GM21786 (cell line): ENCODE data around the gene ADAMTS20.
A peak's percentile ranks its signal among the peaks of the same experiment; 100 is the strongest.
"Not testable (repeated sequence)": the region's sequence is repeated elsewhere in the genome, so short reads cannot be mapped to it uniquely, and the experiment has no call there.

Experiments
- ATAC-seq: cut with Tn5 transposase; IDR thresholded peaks from one replicate; pipeline ENCODE4 v1.9.1; 2021; ENCODE audit not compliant: unreplicated experiment

The ADAMTS20 gene

DNA sequence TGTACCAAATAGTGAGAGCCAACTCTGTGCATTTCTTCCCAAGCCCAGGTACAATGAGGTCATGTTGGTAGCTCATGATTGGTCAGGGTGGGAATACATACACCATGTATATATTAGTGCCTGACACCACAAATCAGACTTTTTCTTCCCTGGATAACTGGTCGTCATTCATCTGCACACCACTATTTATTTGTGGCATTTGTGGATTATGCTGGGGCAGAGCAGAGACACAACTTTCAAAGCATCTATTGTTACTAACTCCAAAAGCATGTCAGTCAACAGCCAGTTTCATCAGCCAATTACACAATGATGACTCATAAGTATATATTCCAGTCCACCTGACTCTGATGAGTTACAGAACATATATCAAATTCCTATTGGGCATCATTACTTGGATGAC lies 181.7 kb downstream of the ADAMTS20 start:
- ATAC-seq: no peak

DNA sequence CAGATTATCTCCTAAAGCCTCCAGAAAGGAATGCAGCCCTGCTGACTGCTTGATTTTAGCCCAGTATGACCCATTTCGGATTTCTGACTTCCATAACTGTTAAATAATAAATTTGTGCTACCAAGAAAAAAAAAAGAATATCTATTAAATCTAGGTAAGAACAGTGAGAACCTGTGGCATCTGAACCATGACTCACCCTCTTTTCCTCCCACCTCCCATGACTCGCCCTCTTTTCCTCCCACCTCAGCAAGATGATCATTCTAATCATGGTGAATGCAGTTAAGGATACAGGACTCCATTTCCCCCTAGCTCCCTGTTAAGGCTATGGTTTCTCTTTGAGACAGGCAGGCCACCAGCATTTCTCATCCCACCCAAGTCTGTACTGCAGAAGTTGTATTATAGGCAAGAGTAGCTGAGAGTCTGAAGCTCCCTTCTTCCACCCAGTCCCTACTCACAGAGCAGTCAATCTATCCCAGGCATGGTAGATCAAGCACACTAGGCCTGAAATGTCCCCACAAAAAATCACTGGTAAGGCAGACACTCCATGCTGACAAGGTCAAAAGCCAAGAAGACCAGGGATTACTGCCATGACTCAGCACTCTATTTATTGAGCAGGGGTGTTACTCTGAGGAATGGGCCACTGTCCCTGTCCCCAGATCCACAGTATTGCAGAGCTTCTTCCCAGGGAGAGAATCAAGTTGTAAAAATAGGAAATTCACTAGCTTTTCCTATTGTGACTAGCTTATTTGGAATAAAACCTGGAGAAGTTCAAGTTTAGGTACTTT lies 188.9 kb downstream of the ADAMTS20 start:
- ATAC-seq: no peak

DNA sequence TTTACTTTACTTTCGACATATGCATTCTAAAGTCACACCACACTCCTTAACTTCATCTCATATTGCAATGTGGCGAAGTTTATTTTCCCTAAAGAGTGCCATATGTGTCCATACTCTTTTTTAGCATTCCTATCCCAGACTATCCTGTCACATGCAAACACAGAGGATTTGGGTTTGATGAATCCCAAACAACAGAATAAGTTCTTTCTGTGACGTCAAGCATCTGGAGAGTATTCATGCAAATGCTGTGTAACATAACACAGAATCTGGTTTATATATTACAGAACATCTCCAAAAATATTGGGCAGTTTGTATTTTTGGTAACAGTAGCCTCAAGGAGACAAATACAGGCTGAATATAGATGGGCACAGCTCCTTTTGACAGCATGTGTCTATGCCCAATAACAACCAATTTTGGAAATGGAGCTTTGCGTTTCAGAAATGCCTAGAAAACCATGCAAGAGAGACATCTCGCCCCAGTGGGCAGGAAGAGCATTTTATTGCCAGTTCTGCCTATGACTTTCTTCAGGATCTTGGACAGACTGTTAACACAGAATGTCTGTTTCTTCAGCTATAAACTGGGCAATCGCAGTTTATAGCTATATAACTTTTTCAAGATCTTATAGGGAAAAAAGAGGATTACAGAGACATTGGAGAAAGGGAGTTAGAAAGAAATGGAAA lies 190.8 kb downstream of the ADAMTS20 start:
- ATAC-seq: no peak

DNA sequence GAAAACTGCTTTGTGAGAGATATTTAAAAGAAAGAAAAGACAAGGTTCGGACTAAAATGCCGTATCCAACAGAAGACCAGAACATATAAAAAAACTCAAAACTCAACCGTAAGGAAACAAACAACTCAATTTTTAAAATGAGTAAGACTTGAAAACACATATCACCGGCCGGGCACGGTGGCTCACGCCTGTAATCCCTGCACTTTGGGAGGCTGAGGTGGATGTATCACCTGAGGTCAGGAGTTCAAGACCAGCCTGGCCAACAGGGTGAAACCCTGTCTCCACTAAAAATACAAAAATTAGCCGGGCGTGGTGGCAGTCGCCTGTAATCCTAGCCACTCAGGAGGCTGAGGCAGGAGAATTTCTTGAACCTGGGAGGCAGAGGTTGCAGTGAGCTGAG lies 192.0 kb downstream of the ADAMTS20 start:
- not testable (repeated sequence) for ATAC-seq

DNA sequence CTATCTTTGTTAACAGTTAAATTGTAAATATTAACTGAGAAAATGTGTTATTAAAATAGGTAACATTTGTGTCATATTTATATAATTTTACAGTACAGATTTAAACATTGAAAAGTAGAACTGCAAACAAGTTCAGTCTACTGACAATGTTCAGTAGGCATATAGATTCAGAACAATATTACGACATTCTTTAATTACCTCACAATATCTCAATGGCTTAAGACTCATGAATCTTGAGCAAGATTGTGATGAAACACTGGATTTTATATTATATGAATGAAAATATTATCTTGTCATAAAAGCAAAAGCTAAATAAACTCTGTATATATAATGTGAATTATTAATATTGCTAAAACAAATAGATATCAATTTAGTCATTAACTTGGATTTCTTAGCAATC lies 194.9 kb downstream of the ADAMTS20 start:
- no peak for ATAC-seq

DNA sequence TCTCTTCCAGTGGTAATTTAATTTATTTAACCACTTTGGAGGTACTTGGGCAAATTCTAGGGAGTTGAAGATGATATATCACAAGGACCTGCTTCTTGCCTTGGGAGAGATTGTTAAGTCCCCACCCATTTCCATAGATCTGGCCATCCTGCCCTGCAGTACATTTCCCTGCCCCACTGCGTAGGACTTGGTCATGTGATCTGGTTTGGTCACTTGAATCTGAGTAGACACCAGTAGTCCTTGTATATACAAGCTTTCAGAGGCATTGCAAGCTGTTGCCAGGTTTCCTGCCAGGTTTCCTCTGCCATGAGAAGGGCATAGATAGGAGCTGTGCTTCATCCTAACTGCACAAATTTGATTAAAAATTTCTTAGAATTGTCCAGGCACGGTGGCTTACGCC lies 200.0 kb downstream of the ADAMTS20 start:
- no peak for ATAC-seq

DNA sequence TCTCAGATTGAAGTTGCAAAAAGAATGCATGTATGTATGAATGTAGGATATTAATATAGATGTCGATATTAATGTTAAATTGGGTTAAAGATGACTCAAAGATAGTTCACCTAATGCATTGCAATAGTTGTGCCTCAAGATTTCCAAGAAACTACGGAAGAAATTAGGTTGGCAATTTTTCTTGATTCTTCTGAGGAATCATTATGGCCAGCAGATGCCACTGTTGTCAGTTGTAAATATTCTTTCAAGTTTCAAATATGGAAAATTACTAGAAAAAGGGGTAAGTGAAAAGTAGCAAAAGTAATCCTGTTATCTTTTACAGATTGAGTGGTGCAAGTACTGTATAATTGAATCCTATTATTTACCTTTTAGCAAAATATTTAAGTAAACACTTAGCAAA lies 202.1 kb downstream of the ADAMTS20 start:
- ATAC-seq: no peak

DNA sequence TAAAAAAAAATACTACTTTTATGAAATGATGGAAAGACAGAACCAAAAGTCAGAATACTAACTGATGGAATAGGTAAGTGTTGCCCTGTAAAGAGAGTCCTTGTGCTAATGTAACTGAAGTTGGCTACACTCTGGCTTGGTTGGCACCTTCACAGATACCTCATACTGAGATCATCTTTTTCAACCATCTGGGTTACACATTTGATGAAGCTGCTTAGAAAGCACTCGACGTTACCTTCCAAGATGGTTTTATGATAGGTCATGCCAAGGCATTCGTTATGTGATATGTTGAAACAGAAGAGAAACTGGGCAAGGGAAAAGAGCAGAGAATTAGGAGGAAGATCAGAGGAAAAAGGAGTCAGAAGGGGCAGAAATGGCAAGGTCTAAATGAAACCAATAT lies 203.8 kb downstream of the ADAMTS20 start:
- no peak for ATAC-seq

DNA sequence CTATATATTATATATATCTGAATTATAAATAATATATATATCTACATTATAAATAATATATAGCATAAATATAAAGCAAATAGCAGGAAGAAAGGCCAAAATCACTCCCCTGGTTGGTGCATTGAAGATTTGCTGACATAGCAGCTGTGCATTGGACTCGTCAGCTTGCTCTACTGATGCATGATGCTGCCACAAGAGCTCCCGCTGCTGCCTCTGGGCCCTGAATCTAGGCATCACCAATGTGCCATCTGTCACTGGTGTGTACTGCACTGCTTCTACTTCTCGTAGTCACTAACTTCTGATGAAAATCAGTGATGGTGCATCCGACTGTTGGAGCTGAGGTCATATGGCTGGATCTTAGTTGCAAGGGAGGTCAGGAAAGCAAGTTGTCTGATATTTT lies 205.0 kb downstream of the ADAMTS20 start:
- no peak for ATAC-seq

DNA sequence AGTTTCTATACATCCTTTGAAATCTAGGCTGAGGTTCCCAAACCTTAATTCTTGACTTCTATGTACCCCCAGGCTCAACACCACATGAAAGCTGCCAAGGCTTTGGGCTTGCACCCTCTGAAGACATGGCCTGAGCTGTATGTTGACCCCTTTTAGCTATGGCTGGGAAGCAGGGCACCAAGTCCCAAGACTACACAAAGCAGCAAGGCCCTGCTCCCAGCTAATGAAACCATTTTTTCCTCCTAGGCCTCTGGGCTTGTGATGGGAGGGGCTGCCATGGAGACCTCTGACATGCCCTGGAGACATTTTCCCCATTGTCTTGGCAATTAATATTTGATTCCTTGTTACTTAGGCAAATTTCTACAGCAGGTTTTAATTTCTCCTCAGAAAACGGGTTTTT lies 207.0 kb downstream of the ADAMTS20 start:
- no peak for ATAC-seq

DNA sequence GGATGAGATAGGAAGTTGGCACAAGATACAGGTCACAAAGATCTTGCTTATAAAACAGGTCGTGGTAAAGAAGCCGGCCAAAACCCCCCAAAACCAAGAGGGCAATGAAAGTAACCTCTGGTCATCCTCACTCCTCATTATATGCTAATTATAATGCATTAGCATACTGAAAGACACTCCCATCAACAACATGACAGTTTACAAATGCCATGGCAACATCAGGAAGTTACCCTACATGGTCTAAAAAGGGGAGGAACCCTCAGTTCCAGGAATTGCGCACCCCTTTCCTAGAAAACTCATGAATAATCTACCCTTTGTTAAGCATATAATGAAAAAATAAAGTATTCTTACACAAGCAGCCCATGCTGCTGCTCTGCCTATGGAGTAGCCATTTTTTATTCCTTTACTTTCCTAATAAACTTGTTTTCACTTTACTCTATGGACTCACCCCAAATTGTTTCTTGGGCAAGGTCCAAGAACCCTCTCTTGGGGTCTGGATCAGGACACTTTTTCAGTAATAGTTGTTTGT lies 210.2 kb downstream of the ADAMTS20 start:
- not testable (repeated sequence) for ATAC-seq

DNA sequence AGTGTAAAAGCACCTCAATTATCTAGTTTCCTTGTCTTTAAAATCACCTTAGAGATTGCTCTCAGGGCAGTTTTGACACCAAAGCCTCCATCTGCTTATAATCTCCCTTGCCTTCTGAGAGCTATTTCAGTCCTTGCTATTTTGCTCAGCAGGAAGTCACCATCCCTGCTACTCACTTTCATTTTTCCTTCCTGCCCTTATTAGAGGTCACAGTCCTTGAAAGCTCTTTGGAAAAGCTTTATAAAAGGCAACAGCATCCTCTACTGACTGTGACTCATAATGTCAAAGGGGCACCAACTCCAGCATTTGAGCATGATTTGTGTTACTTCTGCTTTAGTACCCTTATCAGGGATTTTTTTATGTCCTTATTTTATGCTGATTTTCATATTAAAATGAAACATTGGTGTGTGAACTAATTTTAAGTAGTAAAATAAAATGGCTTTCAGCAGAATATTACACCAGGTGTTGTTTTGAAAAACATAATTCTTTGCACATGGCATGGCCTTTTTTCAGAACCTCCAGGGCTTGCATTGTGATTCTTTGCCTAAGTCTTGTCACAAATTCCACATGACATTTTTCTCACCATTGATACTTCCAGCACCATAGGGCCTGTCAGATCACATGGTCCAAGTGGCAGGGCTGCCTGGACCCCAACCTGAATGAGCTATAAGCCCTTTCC lies 213.0 kb downstream of the ADAMTS20 start:
- peak; percentile 66 for ATAC-seq

DNA sequence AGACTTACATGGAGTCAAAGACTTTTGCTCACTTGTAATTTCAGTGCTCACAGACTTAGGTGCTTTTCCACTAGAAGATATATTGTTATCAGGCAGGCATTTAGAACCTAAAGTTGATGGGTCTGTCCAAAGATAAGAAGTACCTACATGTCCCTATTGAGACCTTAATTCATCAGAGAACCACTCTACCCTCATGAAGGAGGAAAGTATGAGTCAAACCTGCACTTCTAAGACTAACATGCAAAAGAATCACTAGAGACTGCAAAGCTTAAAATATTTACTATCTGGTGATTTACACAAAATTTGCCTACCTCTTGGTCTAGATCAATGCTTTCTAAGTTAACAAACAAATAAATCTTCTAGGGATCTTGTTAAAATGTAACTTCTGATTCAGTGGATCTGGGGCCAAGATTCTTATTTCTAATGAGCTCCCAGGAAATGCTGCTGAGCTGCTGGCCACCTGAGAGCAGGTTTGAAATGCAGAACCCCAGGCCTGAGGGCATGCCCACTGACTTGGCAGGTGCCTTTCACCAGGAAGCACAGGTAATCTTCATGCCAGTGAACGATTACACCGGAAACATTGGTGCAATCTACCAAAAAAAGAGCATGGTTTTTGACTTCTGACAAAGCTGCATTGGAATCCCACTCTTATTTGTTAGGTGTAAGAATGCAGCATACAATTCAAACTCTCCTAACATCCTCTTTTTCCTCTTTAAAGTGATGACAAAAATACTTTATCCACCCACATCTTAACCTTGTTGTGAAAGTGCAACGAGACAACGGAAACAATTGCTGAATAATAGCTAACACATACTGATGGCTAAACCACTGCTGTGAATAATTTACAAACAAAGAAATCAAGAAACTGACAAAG lies 214.2 kb downstream of the ADAMTS20 start:
- peak; percentile 54 for ATAC-seq

DNA sequence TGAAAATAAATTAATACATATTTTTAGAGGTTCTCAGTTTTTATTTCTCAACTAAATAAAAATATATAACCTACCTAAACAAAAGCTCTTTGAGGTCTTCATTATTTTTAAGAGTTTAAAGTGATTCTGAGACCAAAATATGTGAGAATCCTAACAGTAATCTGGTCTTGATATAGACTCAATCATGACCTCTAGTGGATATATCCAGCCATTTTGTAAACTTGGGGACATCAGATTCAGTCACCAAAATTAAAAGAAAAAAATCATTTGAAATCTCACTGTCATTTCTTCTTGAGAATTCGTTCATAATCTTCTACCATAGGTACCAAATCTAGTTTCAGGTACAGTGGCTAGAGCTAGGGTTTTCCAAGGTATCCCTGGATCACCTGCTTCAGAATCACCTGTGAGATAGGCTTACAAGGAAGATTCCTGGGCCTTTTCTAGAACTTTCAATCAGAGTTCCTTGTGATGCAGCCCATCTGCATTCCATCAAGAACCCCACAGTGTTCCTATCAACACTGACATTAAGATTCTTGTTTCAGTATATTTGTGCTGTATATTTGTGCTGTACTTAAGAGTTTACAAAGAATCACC lies 214.9 kb downstream of the ADAMTS20 start:
- no peak for ATAC-seq

DNA sequence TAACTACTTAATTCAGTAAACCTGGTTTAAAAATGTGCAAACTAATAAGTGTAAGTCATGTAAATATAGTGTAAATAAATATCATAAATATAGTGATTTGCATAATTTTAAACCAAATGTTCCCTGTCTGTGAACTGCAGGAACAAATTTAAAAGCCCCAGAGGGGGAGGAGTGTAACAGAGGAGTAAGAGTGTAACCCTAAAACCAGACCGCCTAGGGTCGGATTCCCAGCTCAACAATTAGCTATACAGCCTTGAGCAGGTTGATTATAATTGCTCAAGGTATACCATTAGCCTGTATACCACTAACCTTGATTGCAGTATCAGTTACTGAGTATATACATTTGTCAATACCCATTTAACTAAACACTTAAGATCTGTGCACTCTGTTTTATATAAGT lies 218.4 kb downstream of the ADAMTS20 start:
- ATAC-seq: no peak

DNA sequence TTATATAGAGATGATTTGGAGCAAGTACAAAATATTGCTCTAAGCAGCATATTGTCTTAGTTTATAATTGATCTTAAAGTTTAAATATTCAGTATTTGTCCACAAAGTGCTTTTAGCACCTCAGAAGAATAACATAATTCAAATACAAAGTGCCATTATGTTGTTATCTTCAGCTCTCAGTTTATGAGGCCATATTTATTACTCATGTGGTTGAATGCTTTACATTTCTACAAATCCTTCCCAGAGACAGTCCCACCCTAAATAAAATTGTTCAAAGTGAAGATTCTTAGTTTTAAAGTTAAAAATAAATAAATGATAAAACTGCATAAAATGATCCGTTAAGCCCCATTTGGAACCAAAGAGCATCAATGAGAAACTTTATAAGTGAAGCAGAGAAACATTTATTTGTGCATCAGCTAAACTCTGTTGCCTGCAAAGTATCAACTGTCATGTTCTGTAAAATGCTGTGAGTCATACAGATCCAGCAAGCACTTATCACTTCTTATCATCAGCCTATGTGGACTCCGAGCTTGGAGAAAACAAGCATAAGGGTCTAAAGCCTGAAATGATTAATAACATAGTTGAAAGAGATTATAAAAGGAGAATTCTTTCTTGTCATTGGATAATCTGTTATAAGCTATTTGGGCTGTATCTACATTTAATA lies 218.9 kb downstream of the ADAMTS20 start:
- ATAC-seq: no peak

DNA sequence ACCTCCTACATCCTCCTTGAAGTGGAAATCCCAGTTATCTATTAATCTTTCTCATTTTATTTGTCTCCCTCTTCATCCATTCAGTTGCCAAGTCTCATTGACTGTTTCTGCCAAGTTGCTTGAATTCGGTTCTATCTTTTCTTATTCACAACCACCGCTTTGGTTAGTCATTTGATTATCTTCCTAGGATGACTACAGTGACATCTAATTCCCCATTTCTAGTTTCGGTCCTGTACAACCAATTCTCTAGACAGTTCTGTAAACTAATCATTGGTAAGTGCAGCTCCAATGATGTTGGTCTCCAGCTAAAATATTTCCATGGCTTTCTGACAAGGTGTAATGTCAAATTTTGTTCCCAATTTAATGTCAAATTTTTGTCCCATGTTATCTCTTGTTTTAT lies 220.1 kb downstream of the ADAMTS20 start:
- no peak for ATAC-seq

DNA sequence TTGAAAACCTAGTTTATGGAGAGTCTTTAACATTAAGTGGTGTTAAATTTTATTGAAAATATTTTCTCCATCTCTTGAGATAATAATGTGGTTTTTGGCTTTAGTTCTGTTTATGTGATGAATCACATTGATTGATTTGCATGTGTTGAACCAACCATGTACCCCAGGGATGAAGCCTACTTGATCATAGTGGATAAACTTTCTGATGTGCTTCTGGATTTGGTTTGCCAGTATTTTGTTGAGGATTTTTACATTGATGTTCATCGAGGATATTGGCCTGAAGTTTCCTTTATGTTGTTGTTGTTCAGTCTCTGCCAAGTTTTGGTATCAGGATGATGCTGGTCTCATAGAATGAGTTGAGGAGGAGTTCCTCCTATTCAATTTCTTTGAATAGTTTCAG lies 222.6 kb downstream of the ADAMTS20 start:
- no peak for ATAC-seq

DNA sequence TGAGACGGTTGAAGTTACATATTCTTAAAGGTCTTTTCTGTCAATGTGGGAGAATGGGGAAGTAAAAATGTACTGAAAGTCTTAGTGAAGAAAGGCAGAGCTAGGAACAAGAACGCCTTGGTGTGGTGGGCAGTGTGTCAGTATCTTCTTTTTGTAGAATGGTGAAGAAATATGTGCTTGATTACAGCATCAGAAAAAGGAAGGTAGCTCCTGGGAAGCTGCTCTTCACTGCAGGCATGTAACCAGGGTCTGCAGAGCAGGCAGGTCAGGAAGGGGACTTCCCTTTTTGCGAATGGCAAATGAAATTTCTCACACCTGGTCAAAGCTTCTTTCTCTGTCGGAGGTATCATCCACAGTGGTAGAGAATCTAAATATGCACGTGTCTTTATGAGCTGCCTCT lies 226.2 kb downstream of the ADAMTS20 start:
- no peak for ATAC-seq

DNA sequence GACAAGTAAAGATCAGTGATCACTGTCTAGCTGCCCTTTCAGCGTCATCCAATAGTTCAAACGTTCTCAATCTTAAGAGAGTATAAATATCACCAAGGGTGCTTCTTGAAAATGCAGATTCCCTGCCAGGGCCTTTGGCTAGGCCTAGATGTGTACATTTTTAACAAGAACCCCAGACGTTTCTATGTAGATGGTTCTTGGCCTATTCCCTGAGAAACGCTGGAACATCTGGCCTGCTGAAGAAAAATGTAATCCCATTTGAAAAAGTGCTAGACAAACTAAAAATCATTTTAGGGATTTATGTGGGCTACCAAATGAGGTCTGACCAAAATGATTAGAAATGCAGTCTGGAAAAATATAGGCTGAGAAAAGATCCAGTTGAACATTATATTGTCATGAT lies 231.7 kb downstream of the ADAMTS20 start:
- ATAC-seq: no peak
